AG10803 (cell line): Measurements from ENCODE around the gene TMEM170A.
"Not testable (repeated sequence)": the region's sequence is repeated elsewhere in the genome, so short reads cannot be mapped to it uniquely, and the experiment has no call there.

Experiments used
- DNase-seq: peaks from one replicate; pipeline ENCODE4 v3.0.0; 2010; ENCODE audit warnings: low read depth
- H3K4me3 ChIP-seq: 2 replicates; pipeline ENCODE4 v1.5.1; 2011; ENCODE audit warnings: mild to moderate bottlenecking, low read length, control low read depth
- CTCF ChIP-seq: conservative IDR thresholded peaks from 2 replicates; pipeline ENCODE4 v1.5.1; 2011; ENCODE audit warnings: mild to moderate bottlenecking, low read length, control low read depth, inconsistent platforms

The TMEM170A gene

DNA sequence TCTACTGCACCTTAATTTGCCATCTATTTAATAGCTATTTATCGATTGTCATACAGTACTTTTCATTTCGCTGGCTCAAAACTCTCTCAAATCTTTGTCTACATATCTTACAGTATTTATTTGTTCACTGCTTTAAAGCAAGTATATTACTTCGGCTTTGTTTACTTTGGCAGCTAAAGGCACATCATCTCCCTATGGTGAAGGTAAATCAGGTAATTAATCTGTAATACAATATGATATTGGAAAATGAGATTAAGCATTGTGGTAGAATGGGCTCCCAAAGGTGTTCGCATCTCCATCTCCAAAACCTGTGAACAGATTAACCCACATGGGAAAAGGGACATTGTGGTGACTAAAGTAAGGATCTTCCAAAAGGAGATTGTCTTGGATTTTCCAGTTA, 6.5 kb downstream of the TMEM170A start:
- H3K4me3 ChIP-seq = no peak overlapping the region
- DNase-seq = no peak
- no peak for TF ChIP-seq CTCF

DNA sequence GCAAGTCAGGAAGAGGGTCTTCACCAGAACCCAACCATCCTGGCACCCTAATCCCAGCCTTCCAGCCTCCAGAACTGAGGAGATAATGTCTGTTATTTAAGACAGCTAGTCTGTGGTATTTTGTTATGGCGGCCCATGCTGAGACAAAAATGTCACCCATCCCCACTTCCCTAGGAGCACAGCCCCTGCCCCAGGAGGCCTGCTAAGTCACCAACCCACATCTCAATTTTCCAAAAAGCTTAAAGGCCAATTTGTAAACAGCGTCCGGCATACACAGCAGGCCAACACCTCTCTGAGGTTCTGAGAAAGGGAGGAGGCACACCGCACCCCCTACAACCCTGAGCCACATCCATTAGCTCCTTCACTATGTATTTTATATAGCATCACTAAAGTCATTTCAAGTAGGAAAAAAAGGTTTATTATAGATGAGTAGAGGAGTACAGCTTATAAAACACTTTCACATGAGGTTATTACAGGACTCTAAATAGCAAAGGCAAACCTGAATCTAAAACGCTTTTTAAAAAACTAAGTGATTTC, 6.9 kb downstream of the TMEM170A start:
- no peak for DNase-seq
- TF ChIP-seq CTCF = no peak
- H3K4me3 ChIP-seq = no peak overlapping the region

DNA sequence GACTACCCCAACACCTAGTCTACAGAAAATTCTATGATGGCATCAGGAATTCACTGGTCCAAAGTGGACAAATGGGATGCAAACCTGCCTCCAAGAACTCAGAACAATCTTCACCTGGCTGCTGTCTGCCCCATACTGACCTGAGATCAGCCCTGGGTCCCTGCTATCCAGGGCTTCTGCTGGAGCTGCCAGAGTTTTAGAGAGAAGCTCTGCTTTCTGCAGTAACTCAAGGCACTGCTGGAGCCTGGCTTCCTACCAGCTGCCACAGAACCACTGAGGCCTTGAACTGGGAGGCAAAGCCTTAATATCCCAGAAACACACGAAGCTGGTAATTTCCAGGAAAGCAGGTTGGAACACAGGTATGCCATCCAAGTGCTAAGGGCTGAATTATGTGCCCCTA, 7.5 kb downstream of the TMEM170A start:
- H3K4me3 ChIP-seq = no peak overlapping the region
- no peak for DNase-seq
- no peak for TF ChIP-seq CTCF

DNA sequence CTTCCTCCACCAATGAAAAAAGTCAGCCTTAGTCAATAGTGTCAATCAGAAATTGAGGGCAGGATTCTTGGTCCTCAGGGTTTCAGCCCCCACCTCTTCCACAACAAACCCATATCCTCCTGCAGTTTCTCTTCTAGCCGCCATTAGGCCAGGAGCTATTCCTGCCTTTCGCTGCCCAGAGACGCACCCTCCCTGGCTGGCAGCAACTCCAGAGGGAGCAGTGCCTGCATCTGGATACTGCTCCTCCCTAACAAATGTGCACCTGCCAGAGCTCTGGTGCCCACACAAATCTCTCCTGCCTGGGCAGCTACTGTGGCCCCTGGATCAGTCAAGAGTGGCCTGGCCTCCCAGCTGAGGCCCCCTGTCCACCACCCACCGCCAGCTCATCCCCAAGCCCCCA, 8.0 kb downstream of the TMEM170A start:
- not testable (repeated sequence) for H3K4me3 ChIP-seq, DNase-seq

DNA sequence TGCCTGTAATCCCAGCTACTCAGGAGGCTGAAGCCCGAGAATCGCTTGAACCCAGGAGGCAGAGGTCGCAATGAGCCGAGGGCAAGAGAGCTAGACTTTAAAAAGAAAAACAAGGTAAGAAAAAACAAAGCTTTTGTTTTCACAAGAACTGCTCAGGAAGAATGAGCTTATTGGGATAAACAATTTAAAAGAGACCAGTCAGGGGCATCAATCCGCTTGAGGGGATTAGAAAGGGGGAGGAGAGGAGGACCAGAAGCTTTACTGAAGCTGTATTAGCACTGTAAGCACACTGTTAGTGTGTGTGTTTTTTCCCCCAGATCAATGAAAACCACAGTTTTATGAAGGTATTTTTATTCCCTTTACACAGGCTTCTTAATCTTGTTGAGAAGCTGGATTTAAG, 8.8 kb downstream of the TMEM170A start:
- DNase-seq = no peak
- TF ChIP-seq CTCF = no peak
- no peak overlapping the region for H3K4me3 ChIP-seq

- no peak overlapping the region for H3K4me3 ChIP-seq
- TF ChIP-seq CTCF = no peak
- no peak for DNase-seq
These were observed 11.9 kb downstream of the TMEM170A start for GRCh38 chr16:75452464-75453190.

DNA sequence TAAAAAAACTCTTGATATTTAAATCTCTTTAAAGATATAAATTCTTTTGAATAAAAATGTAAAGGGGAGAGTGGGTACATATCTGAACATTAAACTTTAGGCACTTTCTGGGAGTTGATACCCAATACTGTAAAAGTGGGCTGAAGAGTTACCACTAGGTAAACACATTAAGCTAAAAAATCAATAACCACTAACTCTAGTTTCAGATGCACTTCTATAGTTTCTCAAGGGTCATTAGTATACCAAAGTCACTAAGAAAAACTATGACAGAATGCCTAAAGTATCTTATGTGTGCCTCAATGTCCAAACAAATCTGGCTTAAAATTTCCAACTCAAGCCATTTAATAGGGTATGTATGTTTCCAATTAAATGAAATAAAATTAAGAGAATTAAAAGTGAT, 18.1 kb downstream of the TMEM170A start:
- TF ChIP-seq CTCF = no peak
- no peak for DNase-seq
- H3K4me3 ChIP-seq = no peak overlapping the region
